GM18870 (cell line): Measurements from ENCODE around the gene TRDMT1.
"Not testable (repeated sequence)": the region's sequence is repeated elsewhere in the genome, so short reads cannot be mapped to it uniquely, and the experiment has no call there.

ENCODE experiments used
- ATAC-seq: cut with Tn5 transposase; IDR thresholded peaks from one replicate; pipeline ENCODE4 v1.9.1; 2021; ENCODE audit warnings: moderate library complexity; ENCODE audit not compliant: unreplicated experiment

TRDMT1 gene

GRCh38 chr10:17138460-17139042, 62.9 kb downstream of the TRDMT1 start:
- ATAC-seq: no peak

GRCh38 chr10:17134737-17135260, 66.7 kb downstream of the TRDMT1 start:
- ATAC-seq: no peak

GRCh38 chr10:17134282-17134681, 67.2 kb downstream of the TRDMT1 start:
- no peak for ATAC-seq

- ATAC-seq: no peak
Measured at GRCh38 chr10:17129741-17130140, 71.7 kb downstream of the TRDMT1 start, which contains the start of gene CUBN. Gene CUBN (minus strand): TSS chr10:17129811. CDS start chr10:17129765, 46 bp downstream.

- no peak for ATAC-seq
Measured at GRCh38 chr10:17128261-17128660, 73.2 kb downstream of the TRDMT1 start.

- ATAC-seq: no peak
Measured at GRCh38 chr10:17126327-17126726, 75.1 kb downstream of the TRDMT1 start.

GRCh38 chr10:17125206-17125893, 76.1 kb downstream of the TRDMT1 start:
- ATAC-seq: no peak

- ATAC-seq: no peak
Measured at GRCh38 chr10:17123961-17124360, 77.5 kb downstream of the TRDMT1 start.

GRCh38 chr10:17122726-17123661, 78.5 kb downstream of the TRDMT1 start:
- ATAC-seq: no peak

- ATAC-seq: no peak
Measured at GRCh38 chr10:17122052-17122451, 79.4 kb downstream of the TRDMT1 start.

GRCh38 chr10:17120694-17121093, 80.8 kb downstream of the TRDMT1 start:
- ATAC-seq: no peak

GRCh38 chr10:17119845-17120244, 81.6 kb downstream of the TRDMT1 start:
- ATAC-seq: no peak

- no peak for ATAC-seq
Measured at GRCh38 chr10:17116193-17116592, 85.3 kb downstream of the TRDMT1 start.

GRCh38 chr10:17115683-17116082, 85.8 kb downstream of the TRDMT1 start:
- ATAC-seq: no peak

GRCh38 chr10:17114878-17115444, 86.5 kb downstream of the TRDMT1 start:
- not testable (repeated sequence) for ATAC-seq

- no peak for ATAC-seq
Measured at GRCh38 chr10:17113889-17114540, 87.5 kb downstream of the TRDMT1 start.

- ATAC-seq: no peak
Measured at GRCh38 chr10:17113346-17113745, 88.1 kb downstream of the TRDMT1 start.

GRCh38 chr10:17112566-17112965, 88.9 kb downstream of the TRDMT1 start:
- no peak for ATAC-seq

GRCh38 chr10:17109475-17110207, 91.8 kb downstream of the TRDMT1 start:
- ATAC-seq: no peak

- no peak for ATAC-seq
Measured at GRCh38 chr10:17109046-17109445, 92.4 kb downstream of the TRDMT1 start.
